ENCODE measurements around the gene NPRL2. TPM values are rescaled to one million over a fixed set of nuclear protein-coding genes. Genes with fewer than 3 reads are reported as not detected.

The NPRL2 gene
- total RNA-seq, 3 donors from 2014 or later (not counting 1 experiment from before 2014, with no cell fraction given), result 78.9 to 87.6 (median 80.9) TPM

GRCh38 chr3:50345008-50345407 is 5.6 kb downstream of the NPRL2 start:
- peaks cover 23% of the 10 kb centered on the region for H3K36me3 ChIP-seq (ENCODE audit: control insufficient read depth, insufficient read depth, low read length)
- H3K27ac Mint-ChIP-seq, result no peak overlapping the region
- intact Hi-C loops (cut with micrococcal nuclease), result no loop called here
- 92% methylated on average over 8 of the region's 8 CpGs for WGBS (ENCODE audit: insufficient coverage)
- DNase-seq (no peak), ATAC-seq (no peak)
- H3K27me3 ChIP-seq (ENCODE audit: control insufficient read depth, insufficient read depth, low read length), result no peaks in the 10 kb centered on the region
- H3K27me3 Mint-ChIP-seq (ENCODE audit: low read depth in 2 of 2), result no peaks in the 10 kb centered on the region
- H3K4me1 Mint-ChIP-seq, result peaks cover 32 to 84% of the 10 kb centered on the region in 2 donors
- H3K27ac ChIP-seq (ENCODE audit: low read length), result no peak overlapping the region
- TF ChIP-seq CTCF (IDR thresholded peaks at IDR 0.05), result no peak
- H3K4me3 Mint-ChIP-seq, result peak overlapping the region; percentile 25
- H3K4me3 ChIP-seq (ENCODE audit: low read length), result no peak overlapping the region
- H3K9me3 ChIP-seq (ENCODE audit: control insufficient read depth, insufficient read depth, low read length), result no peaks in the 10 kb centered on the region
- H3K9me3 Mint-ChIP-seq, result no peaks in the 10 kb centered on the region
- peaks cover 85% of the 10 kb centered on the region for H3K4me1 ChIP-seq (ENCODE audit: control insufficient read depth, insufficient read depth, low read length)
- no peaks in the 10 kb centered on the region for H3K36me3 Mint-ChIP-seq

DNA sequence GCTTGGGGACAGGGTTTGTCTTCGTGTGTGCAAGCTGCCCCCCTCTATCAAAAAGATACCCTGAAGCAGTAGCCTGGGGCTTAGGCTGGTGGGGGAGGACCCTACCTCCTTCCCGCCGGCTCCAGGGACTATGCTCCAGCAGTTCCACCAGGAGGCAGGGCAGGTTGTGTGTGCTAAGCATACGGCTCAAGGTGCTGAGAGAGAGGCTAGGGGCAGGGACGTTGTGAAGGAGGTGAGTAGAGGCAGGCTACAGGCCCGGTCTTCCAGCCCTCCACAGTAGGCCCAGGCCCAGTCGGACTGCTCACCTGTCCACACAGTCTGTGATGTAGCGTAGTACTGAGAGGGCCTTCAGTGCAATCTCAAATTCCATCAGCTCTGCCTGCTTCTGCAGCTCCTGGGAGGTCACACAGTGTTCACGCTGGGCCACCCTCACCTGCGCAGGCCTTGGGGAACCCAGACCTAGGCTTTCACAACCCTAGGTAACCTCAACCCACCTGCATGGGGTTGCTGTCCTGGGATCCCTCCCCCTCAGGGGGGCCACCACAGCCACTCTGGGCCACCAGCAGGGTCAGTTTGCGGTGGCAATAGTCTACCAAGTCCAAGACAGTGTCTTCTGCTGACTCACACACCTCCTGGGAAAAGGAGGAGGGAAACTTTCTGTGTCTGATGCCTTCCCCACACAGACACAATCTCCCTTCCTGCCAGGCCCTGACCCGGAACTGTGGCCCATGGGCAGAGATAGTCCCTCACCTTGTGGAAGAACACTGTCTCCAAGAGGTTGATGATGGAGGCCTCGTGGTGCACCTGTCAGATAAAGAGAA is 7.6 kb downstream of the NPRL2 start:
- Mint-ChIP-seq H3K9me3 (no peaks in the 10 kb centered on the region), H3K27me3 (ENCODE audit: low read depth in 2 of 2) (no peaks in the 10 kb centered on the region), H3K4me1 (peaks cover 42 to 86% of the 10 kb centered on the region in 2 donors), H3K36me3 (peaks cover 13% of the 10 kb centered on the region), H3K4me3 (no peak overlapping the region), H3K27ac (peak overlapping the region in 1 of 2 donors; percentile 96)
- Histone ChIP-seq H3K4me3 (ENCODE audit: low read length) (no peak overlapping the region), H3K9me3 (ENCODE audit: control insufficient read depth, insufficient read depth, low read length) (no peaks in the 10 kb centered on the region), H3K36me3 (ENCODE audit: control insufficient read depth, insufficient read depth, low read length) (peaks cover 8% of the 10 kb centered on the region), H3K4me1 (ENCODE audit: control insufficient read depth, insufficient read depth, low read length) (peaks cover 79% of the 10 kb centered on the region), H3K27ac (ENCODE audit: low read length) (no peak overlapping the region), H3K27me3 (ENCODE audit: control insufficient read depth, insufficient read depth, low read length) (no peaks in the 10 kb centered on the region)
- DNase-seq (peak in 1 of 2 donors; percentile 50), ATAC-seq (no peak)
- TF ChIP-seq CTCF (IDR thresholded peaks at IDR 0.05), result no peak
- intact Hi-C loops (cut with micrococcal nuclease), result no loop called here
- 80% methylated on average over 13 of the region's 13 CpGs for WGBS (ENCODE audit: insufficient coverage)

DNA sequence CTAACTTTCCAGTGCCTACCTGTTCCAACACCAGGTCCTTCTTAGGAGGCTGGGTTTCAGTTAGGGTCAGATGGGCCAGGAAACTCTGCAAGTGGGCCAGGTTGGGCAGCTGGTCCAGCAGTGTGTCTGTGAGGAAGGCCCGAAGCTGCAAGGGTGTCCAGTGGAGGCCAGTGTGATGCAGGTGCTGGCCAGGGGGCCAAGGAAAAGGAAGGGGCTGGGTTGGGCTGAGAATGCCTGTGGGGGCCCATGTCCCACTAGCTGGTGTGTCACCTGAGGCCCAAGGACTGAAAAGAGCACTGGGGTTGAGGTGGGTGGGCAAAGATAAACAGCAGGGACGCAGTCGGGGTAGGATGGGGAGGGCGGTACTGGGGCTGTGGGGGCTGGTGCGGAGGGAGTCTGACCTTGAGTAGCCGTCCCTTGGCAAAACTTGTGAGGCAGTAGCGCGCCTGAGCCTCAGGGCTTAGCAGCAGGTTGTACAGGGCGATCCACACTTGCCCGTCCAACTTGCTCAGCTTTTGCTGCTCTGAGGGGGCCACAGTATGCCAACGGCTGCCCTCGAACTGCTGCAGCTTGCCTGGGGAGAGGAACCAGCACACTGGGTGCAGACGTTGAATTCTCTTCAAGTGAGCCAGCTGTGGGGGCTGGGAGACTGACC is 8.5 kb downstream of the NPRL2 start:
- Mint-ChIP-seq H3K36me3 (peaks cover 13% of the 10 kb centered on the region), H3K27me3 (ENCODE audit: low read depth in 2 of 2) (no peaks in the 10 kb centered on the region), H3K4me1 (peaks cover 39 to 83% of the 10 kb centered on the region in 2 donors), H3K9me3 (no peaks in the 10 kb centered on the region), H3K4me3 (peak overlapping the region; percentile 58), H3K27ac (peak overlapping the region; percentile 51 to 96)
- no peaks in the 10 kb centered on the region for H3K27me3 ChIP-seq (ENCODE audit: control insufficient read depth, insufficient read depth, low read length)
- 77% methylated on average over 13 of the region's 13 CpGs for WGBS (ENCODE audit: insufficient coverage)
- no peak overlapping the region for H3K4me3 ChIP-seq (ENCODE audit: low read length)
- H3K27ac ChIP-seq (ENCODE audit: low read length), result peak overlapping the region; percentile 76
- peaks cover 3% of the 10 kb centered on the region for H3K36me3 ChIP-seq (ENCODE audit: control insufficient read depth, insufficient read depth, low read length)
- H3K4me1 ChIP-seq (ENCODE audit: control insufficient read depth, insufficient read depth, low read length), result peaks cover 70% of the 10 kb centered on the region
- DNase-seq, result peak in 1 of 2 donors; percentile 48
- no peaks in the 10 kb centered on the region for H3K9me3 ChIP-seq (ENCODE audit: control insufficient read depth, insufficient read depth, low read length)
- no peak for TF ChIP-seq CTCF (IDR thresholded peaks at IDR 0.05)
- no peak for ATAC-seq
- intact Hi-C loops (cut with micrococcal nuclease), result no loop called here

All from natural killer cell (primary cell).